Mesothelial cell of epicardium (in vitro differentiated cells): ENCODE results near the gene C20orf173. TPM values are rescaled to one million over a fixed set of nuclear protein-coding genes. Genes with fewer than 3 reads are reported as not detected.
"Not testable (repeated sequence)": the region's sequence is repeated elsewhere in the genome, so short reads cannot be mapped to it uniquely, and the experiment has no call there.

Experiments
- DNase-seq, 2 experiments: peaks; one replicate each; pipeline ENCODE4 v3.0.0; 2021; ENCODE audit warnings: low spot score in 2 of 2; ENCODE audit not compliant: unreplicated experiment in 2 of 2
- H3K27ac Mint-ChIP-seq: 2 replicates; pipeline ENCODE4 v1.8.0; 2021; ENCODE audit warnings: mixed read lengths
- H3K27me3 Mint-ChIP-seq: 2 replicates; pipeline ENCODE4 v1.8.0; 2021; ENCODE audit warnings: low read depth, mixed read lengths
- H3K36me3 Mint-ChIP-seq: 2 replicates; pipeline ENCODE4 v1.8.0; 2021; ENCODE audit warnings: mixed read lengths
- H3K4me1 Mint-ChIP-seq: 2 replicates; pipeline ENCODE4 v1.8.0; 2021; ENCODE audit warnings: mixed read lengths
- H3K4me3 Mint-ChIP-seq: 2 replicates; pipeline ENCODE4 v1.8.0; 2021; ENCODE audit warnings: mild to moderate bottlenecking, moderate library complexity, mixed read lengths
- H3K9me3 Mint-ChIP-seq: 2 replicates; pipeline ENCODE4 v1.8.0; 2021; ENCODE audit warnings: mixed read lengths
- total RNA-seq: library from RNA; stranded (reverse); gene quantifications from 3 replicates; pipeline ENCODE4 v1.2.1, GENCODE V29; 2021
- TF ChIP-seq, protein P1 (sequence below): fragments of 200-600 bp; sonication (generic); IDR thresholded peaks from one replicate; pipeline ENCODE4 v1.5.0; 2021; ENCODE audit warnings: antibody characterized with exemption; ENCODE audit not compliant: unreplicated experiment

The C20orf173 gene
- total RNA-seq, 1 donor from 2014 or later, result not detected

- TF ChIP-seq, protein P1, sequence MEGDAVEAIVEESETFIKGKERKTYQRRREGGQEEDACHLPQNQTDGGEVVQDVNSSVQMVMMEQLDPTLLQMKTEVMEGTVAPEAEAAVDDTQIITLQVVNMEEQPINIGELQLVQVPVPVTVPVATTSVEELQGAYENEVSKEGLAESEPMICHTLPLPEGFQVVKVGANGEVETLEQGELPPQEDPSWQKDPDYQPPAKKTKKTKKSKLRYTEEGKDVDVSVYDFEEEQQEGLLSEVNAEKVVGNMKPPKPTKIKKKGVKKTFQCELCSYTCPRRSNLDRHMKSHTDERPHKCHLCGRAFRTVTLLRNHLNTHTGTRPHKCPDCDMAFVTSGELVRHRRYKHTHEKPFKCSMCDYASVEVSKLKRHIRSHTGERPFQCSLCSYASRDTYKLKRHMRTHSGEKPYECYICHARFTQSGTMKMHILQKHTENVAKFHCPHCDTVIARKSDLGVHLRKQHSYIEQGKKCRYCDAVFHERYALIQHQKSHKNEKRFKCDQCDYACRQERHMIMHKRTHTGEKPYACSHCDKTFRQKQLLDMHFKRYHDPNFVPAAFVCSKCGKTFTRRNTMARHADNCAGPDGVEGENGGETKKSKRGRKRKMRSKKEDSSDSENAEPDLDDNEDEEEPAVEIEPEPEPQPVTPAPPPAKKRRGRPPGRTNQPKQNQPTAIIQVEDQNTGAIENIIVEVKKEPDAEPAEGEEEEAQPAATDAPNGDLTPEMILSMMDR, result no peak
- no peak for DNase-seq
- Mint-ChIP-seq H3K27ac (no peak overlapping the region), H3K36me3 (peaks cover 12% of the 10 kb centered on the region), H3K4me3 (no peak overlapping the region), H3K9me3 (no peaks in the 10 kb centered on the region), H3K27me3 (no peaks in the 10 kb centered on the region), H3K4me1 (peaks cover 14% of the 10 kb centered on the region)
Observed at GRCh38 chr20:35546127-35546526, 16.7 kb upstream of the C20orf173 start.

DNA sequence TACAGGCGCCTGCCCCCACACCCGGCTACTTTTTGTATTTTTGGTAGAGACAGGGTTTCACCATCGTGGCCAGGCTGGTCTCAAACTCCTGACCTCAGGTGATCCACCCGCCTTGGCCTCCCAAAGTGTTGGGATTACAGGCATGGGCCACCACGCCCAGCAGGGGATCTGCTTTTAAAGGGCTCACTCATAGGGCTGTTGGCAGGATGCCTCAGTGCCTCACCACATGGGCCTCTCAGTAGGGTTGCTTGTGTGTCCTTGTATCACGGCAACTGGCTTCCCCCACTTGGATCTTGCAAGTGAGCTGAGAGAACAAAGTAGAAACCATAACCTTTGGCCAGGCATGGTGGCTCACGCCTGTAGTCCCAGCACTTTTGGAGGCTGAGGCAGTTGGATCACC is 15.5 kb upstream of the C20orf173 start:
- H3K36me3 Mint-ChIP-seq, result peaks cover 11% of the 10 kb centered on the region
- H3K4me3 Mint-ChIP-seq, result not testable (repeated sequence)

DNA sequence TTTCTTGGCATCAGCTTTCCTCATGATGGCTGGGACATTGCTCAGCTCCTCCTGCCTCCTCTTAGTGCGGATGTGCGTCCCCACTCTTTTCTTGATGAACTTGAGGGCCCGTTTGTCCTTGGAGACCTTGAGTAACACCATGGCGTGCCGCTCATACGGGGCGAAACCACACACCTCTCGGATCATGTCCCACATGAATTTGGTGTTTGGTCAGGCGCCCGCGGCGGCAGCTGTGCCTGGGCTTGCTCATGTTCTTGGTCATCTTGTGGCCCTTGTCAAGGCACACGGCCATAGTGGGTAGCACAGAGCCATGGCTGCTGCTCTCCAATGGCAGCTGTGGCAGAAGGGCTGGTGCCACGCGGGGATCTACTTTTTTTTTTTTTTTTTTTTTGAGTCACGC is 15.0 kb upstream of the C20orf173 start:
- Mint-ChIP-seq H3K4me1 (peaks cover 18% of the 10 kb centered on the region), H3K9me3 (no peaks in the 10 kb centered on the region), H3K36me3 (peaks cover 9% of the 10 kb centered on the region), H3K27me3 (no peaks in the 10 kb centered on the region), H3K27ac (no peak overlapping the region), H3K4me3 (peak overlapping the region; percentile 18)
- TF ChIP-seq, protein P1, result no peak
- no peak for DNase-seq

More for the DNA sequence above, 15.5 kb upstream of the C20orf173 start:
- H3K27ac Mint-ChIP-seq, H3K27me3 Mint-ChIP-seq, H3K9me3 Mint-ChIP-seq, DNase-seq: not testable (repeated sequence)
- peaks cover 17% of the 10 kb centered on the region for H3K4me1 Mint-ChIP-seq

GRCh38 chr20:35542990-35543389 is 13.5 kb upstream of the C20orf173 start:
- peak overlapping the region; percentile 88 for H3K4me3 Mint-ChIP-seq
- H3K4me1 Mint-ChIP-seq, result peaks cover 18% of the 10 kb centered on the region
- DNase-seq, result no peak
- H3K27me3 Mint-ChIP-seq, result no peaks in the 10 kb centered on the region
- H3K36me3 Mint-ChIP-seq, result peaks cover 5% of the 10 kb centered on the region
- TF ChIP-seq, protein P1, result no peak
- H3K27ac Mint-ChIP-seq, result no peak overlapping the region
- H3K9me3 Mint-ChIP-seq, result no peaks in the 10 kb centered on the region

DNA sequence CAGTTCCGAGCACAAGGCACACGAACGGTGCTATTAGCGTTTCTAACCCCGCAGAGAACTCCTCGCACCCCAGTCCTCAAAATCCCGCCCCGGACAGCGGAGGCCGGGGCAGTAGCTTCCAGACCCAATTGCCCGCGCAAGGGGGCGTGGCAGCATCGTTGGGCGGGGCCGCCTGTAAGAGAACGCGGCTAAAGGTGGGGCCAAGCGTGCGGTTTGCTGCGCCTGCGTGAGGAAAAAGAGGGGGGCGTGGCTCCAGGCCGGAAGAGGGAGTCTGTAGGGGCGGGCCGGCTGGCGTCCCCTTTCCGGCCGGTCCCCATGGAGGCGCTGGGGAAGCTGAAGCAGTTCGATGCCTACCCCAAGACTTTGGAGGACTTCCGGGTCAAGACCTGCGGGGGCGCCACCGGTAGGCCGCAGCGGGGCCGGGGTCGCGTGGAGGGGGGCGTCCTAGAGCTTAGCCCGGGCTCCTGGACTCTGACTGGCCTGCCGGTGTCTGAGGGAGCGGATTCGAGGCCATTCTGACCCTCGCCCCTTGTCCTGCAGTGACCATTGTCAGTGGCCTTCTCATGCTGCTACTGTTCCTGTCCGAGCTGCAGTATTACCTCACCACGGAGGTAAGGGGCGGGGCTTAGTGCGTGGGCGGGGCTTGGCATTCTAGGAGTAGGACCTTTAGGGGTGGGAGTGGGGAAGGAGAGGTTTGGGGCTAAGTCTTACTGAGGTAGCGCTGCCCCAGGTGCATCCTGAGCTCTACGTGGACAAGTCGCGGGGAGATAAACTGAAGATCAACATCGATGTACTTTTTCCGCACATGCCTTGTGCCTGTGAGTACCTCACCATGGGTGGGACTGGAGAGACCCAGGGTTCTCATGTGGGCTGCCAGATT is 12.6 kb upstream of the C20orf173 start, which contains the start of gene ERGIC3:
ERGIC3 (plus strand) TSS at position 296 of the 880 bp plus-strand sequence; CDS start at position 316, 20 bp downstream.
- TF ChIP-seq, protein P1, result no peak
- Mint-ChIP-seq H3K27me3 (no peaks in the 10 kb centered on the region), H3K9me3 (no peaks in the 10 kb centered on the region), H3K36me3 (peaks cover 5% of the 10 kb centered on the region), H3K4me1 (peaks cover 18% of the 10 kb centered on the region), H3K27ac (peak within 1 kb of the TSS; percentile 89), H3K4me3 (peak within 1 kb of the TSS; percentile 88)
- peak; percentile 94 to 99 for DNase-seq

GRCh38 chr20:35541118-35541782 is 11.8 kb upstream of the C20orf173 start:
- peaks cover 18% of the 10 kb centered on the region for H3K4me1 Mint-ChIP-seq
- H3K27me3 Mint-ChIP-seq, result no peaks in the 10 kb centered on the region
- DNase-seq, result no peak
- peaks cover 5% of the 10 kb centered on the region for H3K36me3 Mint-ChIP-seq
- no peaks in the 10 kb centered on the region for H3K9me3 Mint-ChIP-seq
- peak overlapping the region; percentile 89 for H3K27ac Mint-ChIP-seq
- TF ChIP-seq, protein P1, result no peak
- peak overlapping the region; percentile 88 for H3K4me3 Mint-ChIP-seq
